GM18502 (cell line): ENCODE measurements around the gene GRM8.
"Not testable (repeated sequence)": the region's sequence is repeated elsewhere in the genome, so short reads cannot be mapped to it uniquely, and the experiment has no call there.

Experiments
- ATAC-seq: cut with Tn5 transposase; IDR thresholded peaks from one replicate; pipeline ENCODE4 v1.9.1; 2021; ENCODE audit warnings: mild to moderate bottlenecking; ENCODE audit not compliant: unreplicated experiment, poor library complexity

GRM8 gene

DNA sequence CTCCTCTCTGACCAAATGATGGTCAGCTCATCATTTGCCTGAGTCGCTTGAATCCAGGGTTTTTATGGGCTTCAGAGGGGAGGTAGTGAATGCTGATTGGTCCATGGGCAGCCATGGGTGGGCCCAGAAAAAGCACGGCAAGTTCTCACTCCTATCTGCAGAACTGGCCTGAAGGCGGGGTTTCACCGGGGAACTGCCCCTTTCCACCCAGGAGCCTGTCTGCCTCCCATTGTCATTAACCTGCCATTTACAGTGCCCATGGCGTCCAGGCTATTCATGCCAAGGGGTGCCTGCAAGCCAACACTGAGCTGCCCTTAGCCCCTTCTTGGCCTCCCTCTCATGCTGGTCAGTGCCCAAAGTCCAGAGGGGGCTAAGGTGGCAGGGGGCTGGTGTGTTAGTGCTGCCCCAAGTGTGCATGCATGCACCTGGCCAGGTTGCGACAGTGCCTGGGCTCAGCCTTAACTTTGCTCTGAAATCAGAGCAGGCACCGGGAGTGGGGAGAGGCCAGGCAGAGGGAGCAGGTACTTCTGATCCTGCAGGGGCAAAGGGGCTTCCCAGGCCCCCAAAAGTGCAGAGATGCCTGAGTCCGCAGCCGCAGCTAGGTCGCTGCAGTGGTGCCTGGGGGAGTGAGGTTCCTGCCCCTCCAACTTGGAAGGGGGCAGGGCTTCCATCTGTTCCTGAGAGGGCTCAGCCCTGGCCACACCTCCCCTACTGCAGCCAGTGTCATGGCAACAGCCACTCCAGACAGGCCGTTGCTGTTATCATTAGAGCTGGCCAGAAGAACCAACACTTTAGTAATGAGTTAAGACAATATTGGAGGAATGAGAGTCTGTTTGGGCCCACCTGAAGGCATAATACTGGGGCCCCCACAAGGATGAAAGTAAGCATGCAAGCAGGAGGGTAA, 561.6 kb downstream of the GRM8 start:
- ATAC-seq = no peak

DNA sequence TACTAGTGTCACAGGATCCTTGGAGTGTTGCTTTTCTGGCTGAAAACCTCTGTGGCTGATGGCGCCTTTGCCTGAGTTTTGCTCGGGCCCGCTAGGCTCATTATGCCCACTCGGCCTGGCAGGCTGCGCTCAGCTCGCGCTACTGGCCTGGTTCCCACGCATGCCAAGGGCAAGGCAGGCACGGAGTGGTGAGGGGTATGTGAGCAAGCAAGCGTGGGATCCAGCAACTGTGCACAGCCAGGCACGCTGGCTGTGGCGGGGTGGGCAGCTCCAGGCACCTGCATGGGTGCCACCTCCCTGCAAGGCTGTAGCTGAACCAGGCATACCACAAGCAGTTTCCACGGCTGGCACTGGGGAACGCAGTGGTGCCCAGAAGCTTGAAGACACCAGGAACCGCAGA, 562.6 kb downstream of the GRM8 start:
- no peak for ATAC-seq

DNA sequence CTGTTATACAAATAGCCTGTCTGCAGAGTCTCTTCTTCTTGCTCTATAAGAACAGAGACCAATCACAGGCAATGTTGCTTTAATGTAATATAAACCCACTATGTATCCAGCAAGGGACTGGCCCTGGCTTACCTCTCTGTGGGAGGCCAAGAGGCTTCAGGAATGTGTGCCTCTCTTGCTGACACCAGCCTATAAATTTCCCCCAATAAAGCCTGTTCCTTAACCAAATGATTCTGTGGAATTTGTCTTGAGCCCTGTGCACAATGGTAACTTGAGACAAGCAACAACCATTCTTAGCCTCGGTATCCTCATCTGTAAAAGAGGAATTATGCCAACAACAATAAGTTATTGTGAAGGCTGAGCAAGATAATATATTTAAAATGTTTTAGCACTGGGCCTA, 563.7 kb downstream of the GRM8 start:
- ATAC-seq = no peak

DNA sequence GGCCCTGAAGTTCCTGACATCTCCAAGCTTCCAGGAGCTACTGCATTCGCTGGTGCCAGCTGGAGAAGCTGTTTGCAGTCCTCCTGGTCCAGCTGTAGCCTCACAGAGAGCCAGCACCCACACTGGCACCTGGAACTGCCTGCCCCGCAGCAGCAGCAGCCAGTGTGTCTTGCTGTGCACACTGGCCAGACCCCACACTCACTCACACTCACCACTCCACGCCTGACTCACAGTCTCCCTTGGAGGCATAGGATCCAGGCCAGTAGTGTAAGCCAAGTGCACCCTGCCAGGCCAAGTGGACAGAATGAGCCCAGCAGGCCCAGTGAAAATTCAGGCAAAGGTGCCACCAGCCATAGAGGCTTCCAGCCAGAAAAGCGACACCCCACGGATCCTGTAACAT, 566.3 kb downstream of the GRM8 start:
- no peak for ATAC-seq

DNA sequence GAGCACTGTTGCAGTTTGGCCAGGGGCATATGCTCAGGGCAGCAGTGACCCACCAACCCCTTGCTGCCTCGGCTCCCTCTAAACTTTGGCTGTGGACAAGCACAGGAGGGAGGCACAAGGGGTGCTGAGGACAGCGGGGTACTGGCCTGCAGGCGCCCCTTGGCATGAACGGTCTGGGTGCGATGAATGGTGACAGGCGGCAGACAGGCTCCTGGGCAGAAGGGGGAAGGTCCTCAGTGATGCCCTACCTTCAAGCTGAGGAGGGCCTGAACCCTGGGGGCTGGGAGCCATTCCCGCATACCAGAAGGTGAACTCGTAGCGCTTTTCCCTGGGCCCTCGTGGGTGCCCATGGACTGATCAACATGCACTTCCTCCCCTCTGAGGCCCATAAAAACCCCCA, 567.1 kb downstream of the GRM8 start:
- no peak for ATAC-seq

DNA sequence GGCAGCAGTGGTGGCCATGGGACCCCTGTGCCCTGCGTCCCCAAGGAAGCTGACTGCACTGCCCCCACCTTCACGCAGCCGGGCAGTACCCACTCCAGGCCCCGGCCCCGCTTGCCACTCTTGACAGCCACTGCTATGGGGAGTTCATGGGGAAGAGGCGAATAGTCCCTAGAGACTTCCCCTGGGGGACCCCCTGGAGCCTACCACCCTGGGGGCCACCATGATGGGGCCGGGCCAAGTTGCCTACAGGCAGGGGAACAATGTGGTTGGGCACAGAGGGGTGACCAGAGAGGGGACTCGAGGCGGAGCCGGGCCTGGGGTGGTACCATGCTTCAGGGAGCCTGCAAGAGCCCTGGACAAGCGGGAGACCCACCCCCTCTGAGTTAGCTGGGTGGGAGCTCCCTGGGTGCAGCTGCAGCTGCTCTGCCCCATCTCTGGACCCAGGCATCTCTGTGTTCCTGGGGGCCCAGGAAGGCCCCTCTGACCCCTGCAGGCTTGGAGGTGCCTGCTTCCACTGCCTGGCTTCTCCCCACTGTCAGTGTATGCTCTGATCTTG, 567.6 kb downstream of the GRM8 start:
- ATAC-seq = no peak

DNA sequence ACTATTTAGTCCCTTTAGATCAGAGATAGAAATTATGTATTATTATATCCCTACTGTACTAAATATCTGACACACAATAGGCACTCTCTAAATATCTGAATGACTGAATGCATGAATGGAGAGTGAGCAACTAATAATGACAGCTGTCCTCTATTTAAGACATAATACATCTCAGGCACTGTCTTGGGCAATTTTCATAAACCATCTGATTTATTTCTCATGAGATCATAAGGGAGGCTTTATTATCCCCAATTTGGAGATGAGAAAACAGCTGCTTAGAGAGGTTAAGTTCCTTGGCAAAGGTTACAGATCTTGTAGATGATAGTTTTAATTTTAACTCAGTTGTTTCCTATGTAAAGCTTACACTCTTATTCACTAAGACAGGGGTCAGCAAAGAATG, 570.6 kb downstream of the GRM8 start:
- ATAC-seq = no peak

DNA sequence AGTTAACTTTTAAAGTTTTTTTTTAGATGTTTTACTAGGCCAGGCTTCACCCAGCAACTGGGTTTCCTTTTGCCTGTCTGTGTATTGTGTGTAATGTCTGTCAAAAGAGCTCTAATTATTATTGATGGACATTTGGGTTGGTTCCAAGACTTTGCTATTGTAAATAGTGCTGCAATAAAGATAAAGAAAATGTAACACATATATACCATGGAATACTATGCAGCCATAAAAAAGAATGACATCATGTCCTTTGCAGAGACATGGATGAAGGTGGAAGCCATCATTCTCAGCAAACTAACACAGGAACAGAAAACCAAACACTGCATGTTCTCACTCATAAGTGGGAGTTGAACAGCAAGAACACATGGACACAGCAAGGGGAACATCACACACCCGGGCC, 584.0 kb downstream of the GRM8 start:
- ATAC-seq = not testable (repeated sequence)

DNA sequence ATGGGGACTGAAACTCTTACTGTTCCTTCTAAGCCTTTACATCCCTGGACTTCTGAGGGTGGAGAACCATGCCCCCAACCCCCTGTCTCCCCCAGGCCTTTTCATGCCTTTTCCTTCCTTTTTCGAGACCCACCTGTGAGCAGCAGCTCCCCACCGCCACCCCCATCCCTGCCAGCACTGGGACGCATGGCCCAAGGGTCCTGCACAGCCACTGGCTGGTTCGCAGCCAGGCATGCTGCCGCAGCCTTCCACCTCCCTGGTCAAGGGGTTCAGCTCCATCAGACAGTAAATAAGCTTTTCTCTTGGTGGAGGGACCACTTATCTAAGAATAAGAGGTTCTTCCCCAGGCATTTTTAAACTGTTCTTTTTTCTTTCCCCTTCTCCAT, 584.4 kb downstream of the GRM8 start:
- no peak for ATAC-seq

DNA sequence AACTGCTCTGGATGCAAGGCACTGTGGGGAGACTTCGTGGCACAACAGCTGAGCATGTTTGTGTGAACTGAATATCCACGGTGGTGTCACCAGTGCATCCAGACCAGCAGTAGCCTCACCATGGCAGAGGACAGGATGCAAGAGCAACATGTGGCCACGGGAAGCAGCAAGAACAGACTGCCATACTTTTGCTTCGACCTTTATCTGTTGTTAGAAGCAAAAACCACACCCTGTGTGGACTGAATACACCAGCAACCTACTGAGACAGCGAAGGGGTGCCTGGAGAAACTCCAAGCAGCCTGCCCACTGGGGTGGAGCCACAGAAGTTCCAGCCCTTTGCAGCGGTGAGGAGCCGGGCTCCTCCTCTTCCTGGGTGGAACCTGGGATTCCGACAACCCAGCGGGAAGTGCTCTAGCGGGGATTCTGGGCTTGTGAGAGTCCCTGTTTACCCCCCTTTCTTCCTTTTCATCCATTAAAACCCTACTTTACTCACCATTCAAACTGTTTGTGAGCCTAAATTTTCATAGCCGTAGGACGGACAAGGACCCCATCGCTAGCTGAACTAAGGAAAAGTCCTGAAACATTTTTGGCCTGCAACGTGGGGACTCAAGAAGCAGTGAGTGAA, 584.9 kb downstream of the GRM8 start:
- ATAC-seq = no peak

DNA sequence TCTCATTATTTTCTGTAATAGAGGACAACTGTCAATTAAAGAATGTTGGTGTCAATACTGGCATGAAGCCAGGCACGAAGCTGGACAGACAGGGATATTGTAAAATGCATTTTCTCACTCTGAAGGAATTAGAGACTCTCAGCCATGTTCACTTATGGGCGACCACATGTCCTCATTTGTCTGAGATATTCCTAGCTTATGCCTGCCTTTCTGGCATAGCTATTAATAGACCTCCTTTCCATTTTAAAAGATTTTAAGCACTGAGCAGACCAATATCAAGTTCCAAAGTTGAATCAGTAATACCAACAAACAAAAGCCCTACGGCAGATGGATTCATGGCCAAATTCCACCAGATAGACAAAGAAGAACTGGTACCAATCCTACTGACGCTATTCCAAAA, 589.9 kb downstream of the GRM8 start:
- ATAC-seq = no peak

DNA sequence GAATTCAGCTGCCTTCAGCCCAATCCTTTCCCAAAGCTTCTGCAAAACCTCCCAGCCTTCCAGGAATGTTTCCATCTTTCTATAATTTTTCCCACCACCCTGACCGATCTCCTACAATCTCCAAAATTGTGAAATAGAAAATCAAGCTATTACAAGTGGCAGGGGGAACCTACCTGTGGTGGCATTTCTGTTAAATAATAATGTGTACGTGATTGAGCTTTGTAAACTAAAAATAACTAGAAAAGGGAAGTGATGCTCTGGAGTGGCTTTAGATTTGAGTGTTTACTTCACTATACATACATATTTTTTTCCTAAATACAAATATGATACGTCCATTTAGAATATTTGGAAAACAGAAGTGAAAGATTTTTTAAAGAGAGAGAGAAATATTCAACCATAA, 593.6 kb downstream of the GRM8 start:
- peak; percentile 81 for ATAC-seq

DNA sequence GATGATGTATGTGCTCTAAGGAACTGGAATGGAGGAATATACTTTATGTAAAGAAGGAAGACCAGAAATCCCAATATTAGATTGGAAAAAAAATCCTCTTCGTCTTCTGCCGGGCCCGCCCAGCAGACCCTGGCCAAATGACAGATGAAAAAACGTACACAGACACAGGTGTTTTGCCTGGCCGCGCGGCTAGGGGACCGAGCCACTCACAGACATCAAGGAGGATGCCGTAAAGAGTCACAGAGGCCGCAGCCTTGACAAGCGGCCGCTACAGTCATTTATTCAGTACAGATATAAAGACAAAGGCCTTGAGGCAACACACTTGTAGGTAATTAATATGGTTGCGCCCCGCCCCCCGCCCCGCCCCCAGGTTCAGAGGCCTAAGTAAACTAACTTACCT, 594.1 kb downstream of the GRM8 start:
- ATAC-seq = peak; percentile 19

DNA sequence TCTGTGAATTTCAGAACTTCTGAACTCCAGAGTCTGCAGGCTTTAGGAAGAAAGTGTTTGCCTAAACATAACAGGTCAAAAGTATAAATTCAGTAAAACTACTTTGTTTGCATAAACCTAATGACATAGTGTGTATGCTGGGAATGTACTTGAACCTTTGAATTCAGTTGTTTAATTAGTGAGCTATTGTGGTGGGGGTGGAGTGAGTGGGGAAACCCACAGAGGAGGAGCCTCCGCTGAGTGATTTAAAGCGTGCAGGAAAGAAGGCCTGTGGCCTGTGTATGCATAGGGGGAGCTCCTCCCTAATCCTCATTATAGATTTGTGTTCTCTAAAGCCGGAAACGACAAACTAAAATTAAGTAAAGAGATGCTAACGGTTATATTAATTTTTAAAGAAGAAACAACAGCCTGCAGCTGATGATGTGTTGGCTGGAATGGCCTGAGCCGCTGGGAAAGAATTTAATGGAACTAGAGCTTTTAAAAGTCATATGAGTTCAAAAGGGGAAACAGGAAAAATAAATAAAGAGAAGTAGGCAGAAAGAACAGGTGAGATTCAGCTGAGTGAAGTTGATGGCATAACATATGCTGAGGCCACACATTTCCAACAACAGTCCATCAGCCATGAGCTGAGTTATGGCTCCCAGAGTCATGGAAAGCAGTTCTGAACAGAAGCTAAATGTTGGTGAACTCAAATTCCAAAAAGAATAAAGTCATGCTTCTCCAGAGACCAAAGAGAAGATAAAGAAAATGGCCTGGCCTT, 595.0 kb downstream of the GRM8 start:
- peak; percentile 91 for ATAC-seq

DNA sequence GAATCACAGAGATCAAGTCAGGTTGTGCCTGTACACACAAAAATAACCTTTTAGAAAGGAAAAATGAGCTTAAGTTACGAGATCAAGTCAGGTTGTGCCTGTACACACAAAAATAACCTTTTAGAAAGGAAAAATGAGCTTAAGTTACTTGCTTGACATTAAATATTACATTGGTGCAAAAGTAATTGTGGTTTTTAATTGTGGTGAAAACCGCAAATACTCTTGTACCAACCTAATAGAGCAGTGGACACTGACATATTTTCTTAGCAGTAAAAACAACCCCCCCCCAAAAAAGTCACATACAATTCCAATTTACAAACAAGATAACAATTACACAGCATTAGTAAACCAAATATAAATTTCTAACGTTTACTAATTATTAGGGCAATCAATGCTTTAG, 595.6 kb downstream of the GRM8 start:
- ATAC-seq = no peak

DNA sequence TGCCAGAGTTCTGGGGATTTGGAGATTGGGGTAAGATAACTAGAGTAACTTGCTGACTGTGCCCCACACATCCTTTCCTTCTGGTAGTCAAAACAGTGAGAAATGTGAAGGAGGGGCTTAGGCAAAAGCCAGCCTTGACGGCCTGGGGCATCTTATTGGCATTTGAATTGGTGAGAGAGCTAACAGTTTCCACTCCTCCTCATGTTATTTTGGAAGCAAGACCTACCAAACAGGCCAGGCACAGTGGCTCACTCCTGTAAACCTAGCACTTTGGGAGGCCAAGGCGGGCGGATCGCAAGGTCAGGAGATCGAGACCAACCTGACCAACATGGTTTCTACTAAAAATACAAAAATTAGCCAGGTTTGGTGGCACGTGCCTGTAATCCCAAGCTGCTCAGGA, 596.6 kb downstream of the GRM8 start:
- ATAC-seq = no peak

DNA sequence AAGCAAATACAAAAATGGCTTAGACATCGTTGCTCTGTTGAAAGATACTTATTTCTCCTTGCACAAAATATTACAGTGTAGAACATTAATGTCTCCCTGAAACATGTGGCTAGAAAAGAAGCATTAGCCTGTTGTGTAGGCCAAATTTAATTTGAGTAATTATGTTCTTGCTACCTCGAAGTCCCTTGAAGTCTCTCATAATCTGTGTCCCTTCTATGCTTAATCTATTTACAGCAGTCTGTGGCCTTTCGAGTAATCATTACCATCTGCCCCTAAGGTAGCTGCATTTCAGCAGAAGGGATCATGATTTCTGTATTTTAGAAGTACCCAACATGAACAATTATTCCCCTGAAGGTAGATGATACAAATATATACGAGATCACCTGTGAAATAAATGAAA, 615.2 kb downstream of the GRM8 start:
- no peak for ATAC-seq

DNA sequence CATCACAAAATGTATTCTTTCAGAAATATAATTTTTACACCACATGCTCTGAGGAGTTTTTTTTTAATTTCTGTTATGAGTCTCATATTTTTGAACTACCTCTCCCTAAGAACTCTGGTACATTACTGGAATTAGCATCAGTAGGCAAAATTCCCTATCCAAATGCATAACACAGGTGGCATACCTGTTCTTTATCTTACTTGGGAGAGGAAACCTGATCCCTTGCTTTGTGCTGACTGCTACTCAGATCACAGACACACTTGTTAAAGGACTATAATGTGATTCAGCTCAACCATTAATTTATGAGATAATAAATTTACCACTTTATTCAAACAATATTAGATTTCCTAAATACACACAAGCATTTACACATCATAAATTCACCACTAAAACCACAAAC, 617.2 kb downstream of the GRM8 start:
- no peak for ATAC-seq

DNA sequence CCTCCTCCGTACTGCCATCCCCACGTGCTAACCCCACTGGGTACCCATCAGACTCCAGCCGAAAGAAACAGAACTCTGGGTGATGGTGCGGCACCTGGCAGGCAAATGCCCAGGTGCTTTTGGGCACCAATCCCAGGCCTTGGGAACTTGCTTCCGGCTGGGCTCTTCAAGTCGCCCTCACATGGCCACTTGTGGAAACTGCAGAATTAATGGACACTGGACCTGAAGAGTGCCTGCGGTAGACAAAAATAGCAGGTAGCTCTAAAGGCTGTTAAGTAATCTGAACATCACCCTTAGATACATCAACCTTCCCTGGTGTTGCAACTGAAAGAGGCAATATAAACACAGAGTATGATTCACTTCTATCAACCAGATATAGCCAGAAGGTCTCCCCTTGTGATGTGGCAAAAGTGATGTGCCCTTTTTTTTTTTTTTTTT, 644.4 kb downstream of the GRM8 start:
- ATAC-seq = no peak

DNA sequence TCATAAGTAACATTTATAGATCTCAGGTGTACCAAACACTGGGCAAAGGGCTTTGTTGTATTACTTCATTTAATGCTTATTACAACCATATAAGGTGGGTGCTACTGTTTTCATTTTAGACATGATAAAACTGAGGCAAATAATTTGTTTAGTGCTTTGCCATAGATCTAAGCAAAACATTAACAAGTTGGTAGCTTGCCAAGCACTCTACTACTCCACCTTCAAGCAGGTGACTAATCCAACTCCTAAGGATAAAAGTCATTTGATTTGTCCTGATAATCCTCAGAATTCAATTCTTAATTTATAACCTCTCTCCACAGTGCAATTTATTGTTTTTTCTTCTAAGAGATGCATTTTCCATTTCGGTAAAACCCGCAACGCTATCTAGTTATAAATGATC, 646.4 kb downstream of the GRM8 start:
- no peak for ATAC-seq

DNA sequence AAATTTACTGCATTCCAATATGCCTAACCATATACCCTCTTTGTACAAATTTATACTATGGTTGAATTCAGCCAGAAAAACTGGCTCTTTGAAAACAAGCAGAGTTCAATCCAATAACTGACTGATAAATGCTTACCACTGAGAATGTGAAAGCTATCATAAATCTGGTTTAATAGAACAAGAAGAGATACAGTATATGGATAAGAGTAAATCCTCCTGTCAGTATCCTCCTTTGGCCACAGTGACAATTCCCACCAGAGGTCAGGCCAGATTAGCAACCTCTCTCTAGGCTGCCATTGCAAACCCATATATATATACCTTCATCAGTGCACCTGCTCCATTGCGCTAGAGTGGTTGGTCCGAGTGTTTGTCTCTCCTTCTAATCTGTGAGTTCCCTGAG, 647.2 kb downstream of the GRM8 start:
- ATAC-seq = no peak
